Umbilical cord (tissue), 2 donors: ENCODE results near the gene APOO. TPM values are rescaled to one million over a fixed set of nuclear protein-coding genes. Genes with fewer than 3 reads are reported as not detected.

Experiments
- DNase-seq: peaks from one replicate; pipeline ENCODE4 v3.0.0-alpha.2; 2015; ENCODE audit warnings: low spot score
- total RNA-seq: library from RNA; depleted of rRNA; stranded (reverse); fragments of >200 nt; gene quantifications from one replicate; pipeline ENCODE4 v1.2.3, GENCODE V29; 2014; ENCODE audit warnings: low replicate concordance; ENCODE audit not compliant: insufficient read depth

Gene APOO
- total RNA-seq, 1 donor from 2014 or later: 7.5 TPM

DNA sequence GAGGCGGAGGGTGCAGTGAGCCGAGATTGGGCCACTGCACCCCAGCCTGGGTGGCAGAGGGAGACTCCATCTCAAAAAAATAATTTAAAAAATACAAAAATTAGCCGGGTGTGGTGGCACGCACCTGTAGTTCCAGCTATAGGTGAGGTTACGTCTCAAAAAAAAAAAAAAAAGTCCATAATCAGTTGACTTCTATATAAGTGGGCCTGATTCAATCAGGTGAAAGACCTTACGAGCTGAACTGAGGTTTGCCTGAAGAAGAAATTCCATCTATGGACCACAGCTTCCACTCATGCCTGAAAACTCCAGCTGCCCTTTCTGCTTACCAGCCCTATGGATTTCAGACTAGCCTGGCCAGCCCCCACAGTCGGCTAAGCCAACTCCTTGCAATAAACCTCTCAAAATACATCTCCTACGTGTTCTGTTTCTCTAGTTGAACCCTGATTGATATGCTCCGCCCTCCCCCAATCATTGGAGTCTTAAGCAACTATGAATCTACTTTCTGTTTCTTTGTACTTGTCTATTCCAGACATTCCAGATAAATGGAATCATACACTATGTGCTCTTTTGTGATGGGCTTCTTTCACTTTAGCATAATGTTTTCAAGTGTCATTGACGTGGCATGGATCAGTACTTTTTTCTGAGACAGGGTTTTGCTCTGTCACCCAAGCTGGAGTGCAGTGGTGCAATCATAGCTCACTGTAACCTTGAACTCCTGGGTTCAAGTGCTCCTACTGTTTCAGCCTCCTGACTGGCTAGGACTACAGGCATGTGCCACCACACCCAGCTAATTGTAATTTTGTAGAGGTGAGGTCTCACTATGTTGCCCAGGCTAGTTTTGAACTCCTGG is 88.1 kb downstream of the APOO start:
- DNase-seq: no peak

DNA sequence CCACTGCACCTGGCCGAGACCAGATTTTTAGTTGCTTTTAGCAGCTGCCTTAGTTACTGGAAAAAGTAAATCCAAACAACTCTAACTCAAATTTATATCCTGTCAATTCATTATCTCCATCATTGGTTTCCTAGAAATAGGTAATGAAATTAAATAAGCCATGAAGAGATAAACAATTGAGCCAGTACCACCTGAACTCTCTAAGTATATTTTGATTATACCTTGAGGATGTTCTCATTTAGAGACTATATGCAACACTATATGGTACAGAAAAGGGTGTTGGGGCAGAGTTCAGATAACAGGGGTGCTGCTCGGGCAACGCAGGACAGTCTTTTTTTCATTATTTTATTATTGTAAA is 89.8 kb downstream of the APOO start:
- DNase-seq: no peak

DNA sequence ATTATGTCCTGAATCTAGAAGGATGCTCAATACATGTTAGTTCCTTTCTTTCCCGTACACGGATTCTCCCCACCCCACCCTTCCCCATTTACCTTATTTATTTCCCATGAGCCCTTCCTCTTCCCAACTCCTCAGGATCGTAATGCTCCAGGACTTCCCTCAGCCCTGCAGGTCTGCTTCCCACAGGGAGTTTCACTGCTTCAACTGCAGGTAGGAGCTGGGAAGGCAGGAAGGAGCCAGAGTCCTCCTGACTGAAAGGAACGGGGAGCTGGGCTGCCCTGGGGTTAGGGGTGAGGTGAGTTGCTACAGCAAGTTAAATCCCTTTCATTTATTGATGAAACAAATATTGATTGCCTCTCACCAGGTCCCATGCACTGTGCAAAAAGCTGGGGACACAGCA is 91.6 kb downstream of the APOO start:
- no peak for DNase-seq

DNA sequence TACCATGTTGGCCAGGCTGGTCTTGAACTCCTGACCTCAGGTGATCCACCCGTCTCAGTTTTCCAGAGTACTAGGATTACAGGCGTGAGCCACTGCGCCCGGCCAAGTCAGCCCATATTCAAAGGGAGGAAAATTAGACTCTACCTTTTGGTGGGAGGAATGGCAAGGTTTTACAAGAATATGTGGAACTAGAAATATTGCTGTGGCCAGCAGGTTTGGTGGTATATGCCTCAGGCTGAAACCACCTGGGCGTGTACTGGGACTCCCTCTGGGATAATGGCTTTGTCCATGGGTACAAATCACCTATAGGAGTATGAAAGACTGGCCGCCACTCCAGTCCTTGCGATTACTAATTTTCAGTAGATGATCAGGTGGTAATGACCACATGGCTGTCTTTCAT is 92.4 kb downstream of the APOO start:
- no peak for DNase-seq

DNA sequence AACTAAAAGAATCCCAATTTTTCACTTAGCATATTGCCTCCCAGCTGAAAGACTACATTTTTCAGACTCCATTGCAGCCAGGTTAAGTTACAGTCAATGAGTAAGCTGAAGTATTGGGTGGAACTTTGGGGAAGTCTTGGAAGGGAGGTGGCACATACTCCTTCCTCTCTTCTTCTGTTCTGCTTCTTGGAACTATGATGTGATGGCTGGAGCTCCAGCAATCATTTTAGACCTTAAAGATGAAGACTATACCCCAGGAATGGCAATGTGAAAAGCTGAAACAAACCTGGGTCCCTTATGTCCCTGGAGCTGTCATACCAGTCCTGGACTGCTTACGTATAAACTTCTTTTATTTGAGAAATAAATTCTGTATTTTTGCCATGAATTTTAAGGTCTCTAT is 93.9 kb downstream of the APOO start:
- DNase-seq: no peak

DNA sequence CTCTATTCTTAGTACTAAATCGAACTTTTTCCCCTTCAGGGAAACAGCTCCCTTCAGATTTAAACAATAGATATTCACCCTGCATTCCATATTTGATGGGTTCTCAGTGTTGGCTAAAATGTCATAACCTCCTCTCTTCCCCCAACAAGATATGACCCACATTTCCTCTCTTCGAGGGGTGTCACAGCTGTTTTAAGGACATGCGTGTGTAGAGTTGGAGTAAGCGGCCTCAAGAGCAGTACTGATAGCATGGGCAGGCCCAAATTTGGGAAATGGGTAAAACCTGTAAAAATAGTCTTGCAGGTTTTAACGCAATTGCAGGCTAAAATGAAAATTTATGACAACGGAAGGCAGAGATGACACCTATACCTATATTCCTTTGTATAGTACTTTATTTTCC is 96.1 kb downstream of the APOO start:
- DNase-seq: no peak

DNA sequence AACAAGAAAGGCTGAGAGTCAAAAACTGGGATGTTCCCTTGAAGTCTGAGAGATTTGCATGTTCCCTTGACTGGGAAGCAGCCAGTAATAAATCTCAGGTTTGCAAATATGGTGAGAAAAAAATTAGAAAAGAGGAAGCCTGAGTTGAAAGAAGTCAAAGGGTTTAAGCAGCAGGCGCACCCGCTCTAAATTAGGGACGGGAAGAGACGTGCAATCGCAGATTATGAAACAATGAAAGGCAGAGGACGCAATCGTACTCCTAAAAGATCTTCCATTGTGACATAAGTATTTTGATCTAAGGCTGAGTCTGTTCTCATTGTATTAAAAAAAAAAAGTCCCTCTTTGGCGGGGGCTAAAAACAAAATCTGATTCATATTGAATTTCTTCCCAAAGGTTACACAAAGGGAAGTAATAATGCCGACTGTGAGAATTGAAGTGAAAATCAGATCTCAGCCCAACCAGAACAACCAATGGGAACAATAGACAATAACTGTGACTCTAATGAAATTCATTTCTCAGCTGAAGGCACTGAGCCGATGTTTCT is 96.6 kb downstream of the APOO start:
- no peak for DNase-seq

DNA sequence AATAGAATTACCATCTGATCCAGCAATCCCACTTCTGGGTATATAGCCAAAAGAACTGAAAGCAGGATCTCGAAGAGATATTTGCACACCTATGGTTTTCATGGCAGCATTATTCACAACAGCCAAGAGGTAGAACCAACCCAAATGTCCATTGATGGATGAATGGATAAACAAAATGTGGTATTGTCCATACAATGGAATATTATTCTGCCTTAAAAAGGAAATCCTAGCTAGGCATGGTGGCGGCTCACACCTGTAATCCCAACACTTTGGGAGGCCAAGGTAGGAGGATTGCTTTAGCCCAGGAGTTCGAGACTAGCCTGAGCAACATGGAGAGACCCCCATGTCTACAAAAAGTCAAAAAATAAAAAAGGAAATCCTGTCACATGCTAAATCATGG is 97.5 kb downstream of the APOO start:
- no peak for DNase-seq

DNA sequence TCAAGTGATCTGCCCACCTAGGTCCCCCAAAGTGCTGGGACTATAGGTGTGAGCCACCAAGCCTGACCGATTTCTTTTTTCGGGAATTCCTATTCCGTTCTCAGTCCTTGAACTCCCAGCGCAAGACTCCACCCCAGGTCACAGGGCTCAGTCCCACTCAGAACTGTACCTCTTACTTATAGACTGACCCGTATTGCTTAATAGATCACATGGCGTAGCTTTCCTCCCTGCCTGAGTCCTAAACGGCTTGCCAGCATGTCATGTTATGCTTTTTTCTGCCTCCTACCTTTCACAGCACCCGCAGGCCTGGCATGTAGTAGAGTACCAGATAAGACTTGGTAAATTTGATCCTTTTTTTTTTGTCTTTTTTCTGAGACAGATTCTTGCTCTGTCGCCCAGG is 102.3 kb downstream of the APOO start:
- no peak for DNase-seq

DNA sequence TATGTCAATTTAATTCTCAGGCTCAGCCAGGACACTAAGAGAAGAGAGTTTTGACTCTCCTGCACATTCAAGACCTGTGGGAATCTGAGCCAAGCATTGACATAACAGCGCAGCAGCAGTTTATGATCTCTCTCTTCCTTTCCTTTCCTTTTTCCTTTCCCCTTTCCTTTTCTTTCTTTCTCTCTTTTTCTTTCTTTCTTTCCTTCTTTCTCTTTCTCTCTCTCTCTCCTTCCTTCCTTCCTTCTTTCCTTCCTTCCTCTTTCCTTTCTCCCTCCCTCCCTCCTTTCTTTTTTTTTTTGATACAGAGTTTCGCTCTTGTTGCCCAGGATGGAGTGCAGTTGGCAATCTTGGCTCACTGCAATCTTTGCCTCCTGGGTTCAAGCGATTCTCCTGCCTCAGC is 103.2 kb downstream of the APOO start:
- no peak for DNase-seq

DNA sequence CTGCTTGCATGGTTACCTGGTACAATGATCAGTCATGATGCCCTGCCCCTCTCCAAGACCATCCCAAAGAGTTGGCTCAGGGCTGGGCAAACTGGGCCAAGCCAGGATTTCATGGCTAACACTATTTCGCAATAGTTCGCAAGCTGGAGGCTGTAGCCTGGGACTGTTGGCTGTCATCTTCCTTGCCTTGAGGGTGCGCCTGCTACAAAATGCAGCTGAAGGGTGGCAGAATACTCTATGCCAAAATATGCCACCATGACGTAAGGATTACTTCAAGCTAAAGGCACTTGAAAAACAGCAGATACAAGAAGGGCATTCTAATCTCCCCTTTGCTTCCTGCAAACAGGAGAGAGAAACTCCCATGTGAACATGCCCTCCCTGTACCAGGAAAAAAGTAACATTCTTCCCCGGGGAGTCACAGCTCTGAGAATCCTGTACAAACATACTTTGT is 103.8 kb downstream of the APOO start:
- DNase-seq: no peak

DNA sequence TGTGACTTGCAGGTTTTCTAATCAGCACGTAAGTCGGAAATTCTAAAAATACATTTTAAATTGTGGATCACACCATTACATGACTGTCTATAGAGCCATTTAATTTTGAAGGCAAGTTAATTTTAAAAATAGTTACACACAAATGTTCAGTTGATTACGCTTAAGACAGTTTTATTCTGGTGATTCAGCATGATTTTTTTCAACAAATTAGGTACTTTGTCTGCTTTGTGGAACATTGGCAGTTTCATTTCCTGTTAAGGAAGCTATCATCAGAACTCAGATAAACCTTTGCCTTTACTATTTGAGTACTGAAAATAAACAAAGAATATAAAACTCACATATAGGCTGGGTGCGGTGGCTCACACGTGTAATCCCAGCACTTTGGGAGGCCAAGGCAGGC is 105.3 kb downstream of the APOO start:
- DNase-seq: no peak

DNA sequence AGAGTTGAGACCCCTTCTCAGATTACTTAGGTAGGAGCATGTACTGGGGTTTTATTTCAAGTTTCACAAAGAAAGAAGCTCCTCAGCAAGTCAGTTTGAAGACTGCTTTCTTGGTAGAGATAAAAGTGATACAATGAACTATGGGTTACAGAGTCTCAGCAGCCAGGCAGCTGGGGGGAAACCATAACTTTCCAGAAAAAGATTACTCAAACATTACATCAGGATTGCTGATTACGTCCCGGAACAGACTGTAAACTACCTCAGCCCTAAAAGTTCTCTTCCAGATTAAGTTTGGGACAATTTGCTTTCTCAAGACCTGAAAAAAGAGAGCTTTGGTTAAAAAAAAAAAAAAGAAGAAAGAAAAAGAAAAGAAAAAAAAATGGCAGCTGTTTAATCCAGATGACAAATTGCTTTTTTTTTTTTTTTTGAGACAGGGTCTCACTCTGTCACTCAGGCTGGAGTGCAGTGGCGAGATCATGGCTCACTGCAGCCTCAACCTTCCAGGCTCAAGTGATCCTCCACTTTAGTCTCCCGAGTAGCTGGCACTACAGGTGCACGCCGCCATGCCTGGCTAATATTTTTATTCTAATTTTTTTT is 108.2 kb downstream of the APOO start:
- no peak for DNase-seq

DNA sequence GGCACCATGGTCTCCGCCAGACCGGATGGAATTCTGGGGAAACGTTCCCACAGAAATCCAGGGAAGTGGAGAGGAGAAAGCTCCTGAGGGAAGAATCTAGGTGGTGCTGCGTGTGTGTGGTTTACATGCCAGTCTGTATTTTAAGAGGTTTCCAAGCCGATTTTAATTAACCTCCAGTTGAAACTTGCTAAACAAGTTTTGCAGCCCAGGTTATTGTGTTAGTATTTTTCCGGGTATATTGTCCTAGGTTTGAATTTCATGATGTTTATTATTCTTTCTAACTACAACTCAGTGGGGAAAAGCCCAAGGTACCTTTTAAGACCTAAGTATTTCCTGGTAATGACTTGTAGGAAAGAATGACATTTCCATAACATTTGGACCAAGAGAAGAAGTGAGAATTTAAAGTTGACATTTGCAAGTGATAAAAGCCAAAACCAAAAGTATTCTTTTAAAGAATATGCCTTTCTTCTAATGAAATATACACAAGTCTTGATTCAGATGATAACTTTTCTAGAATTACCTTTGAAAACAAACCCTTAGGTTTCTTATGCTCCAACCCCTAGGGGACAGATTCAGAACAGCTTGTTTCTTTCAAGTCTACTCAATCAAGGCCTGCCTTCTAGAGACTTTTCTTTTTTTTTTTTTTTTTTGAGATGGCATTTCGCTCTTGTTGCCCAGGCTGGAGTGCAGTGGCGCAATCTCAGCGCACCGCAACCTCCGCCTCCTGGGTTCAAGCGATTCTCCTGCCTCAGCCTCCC is 110.2 kb downstream of the APOO start:
- DNase-seq: no peak

DNA sequence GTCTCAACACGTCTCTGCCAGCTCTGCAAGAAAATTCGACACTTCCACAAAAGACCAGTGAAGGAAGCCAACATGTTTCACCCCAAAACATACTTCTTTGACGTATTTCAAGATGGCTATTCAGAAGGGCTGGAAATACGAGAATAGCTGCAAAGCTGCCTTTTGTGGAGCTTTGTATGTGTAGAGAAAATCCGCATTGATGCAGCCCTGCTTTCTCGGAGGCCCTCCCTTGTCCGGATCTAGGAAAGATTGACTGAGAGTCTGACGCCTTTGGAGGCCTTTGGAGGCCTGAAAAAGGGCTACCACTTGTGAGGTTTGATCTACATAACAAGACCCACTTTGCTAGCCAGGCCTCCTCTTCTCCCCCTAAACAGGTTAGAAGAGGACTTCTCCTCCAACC is 112.5 kb downstream of the APOO start:
- no peak for DNase-seq

DNA sequence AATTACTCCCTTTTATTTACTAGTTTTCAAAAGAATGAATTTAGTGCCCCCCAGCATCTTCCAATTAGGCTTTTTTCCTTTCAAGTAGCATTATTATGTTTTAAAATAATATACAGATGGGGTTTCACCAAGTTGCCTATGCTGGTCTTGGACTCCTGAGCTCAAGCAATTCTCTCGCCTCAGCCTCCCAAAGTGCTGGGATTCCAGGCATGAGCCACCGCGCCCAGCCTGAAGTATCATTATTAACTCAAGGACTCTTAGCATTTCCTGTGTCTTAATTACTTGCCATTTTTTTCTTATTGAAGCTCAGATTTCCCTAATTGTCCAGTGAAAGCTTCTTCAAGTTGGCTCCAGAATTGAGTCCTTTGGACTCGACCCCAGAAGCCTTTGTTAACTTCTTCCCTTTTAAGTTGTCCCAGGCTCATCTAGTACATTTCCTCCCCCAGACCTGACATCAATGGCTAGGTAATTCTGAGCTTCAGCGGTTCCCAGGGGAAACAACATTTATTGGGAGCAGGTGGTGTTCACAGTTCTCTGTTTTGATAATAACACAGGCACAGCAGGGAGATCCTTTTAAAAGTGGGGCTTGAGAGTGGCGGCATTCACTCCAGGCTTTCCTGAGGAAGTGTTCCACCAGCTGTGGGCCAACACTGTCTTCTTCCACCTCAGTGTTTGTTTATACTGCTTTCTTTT is 114.7 kb downstream of the APOO start:
- DNase-seq: no peak

DNA sequence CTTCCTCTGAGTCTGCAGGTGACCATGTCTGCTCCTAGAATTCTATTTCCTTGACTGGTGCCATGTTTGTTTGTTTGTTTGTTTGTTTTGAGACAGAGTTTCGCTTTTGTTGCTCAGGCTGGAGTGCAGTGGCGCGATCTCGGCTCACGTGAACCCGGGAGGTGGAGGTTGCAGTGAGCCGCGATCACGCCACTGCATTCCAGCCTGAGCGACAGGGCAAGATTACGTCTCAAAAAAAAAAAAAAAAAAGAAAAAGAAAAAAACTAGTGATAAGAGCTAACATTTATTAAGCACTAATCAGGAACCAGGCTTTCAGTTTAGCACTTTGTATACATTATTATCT is 117.6 kb downstream of the APOO start:
- no peak for DNase-seq

DNA sequence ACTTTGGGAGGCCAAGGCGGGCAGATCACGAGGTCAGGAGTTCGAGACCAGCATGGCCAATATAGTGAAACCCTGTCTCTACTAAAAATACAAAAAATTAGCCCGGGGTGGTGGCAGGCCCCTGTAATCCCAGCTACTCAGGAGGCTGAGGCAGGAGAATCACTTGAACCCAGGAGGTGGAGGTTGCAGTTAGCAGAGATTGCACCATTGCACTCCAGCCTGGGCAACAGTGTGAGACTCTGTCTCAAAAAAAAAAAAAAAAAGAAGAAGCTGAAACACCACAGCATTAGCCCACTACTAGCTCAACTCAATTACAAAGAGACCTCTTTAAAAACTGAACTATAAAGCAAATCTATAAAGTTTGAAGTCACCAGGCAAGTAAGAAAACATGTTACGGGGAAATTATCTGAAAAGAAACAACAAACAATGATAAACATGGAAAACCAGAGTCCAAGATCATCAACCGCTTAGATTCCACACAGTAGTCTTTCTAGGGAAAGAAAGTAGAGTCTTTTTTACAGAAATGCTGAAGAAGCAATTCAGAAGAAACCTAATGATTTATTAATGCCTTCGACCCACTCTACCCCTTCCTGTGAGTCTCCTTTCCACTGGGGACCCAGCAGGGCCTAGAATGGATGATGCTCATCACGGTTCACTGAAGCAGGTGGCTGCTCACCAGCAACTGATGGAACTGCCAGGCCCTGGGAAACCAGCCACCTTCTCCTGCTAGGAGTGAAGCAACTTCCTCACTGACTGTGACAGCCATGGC is 118.2 kb downstream of the APOO start:
- no peak for DNase-seq

DNA sequence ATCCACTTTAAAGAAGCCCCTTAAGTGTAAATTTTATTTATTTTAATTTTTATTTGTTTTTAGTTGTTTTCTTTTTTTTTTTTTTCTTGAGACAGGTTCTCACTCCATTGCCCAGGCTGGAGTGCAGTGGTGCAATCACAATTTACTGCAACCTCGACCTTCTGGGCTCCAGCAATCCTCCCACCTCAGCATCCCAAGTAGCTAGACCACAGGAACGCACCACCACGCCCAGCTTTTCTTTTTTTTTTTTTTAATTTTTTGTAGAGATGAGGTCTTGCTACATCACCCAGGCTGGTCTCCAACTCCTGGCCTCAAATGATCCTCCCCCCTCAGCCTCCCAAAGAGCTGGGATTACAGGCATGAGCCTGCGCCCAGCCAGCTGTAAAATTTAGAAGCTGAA is 118.8 kb downstream of the APOO start:
- no peak for DNase-seq

DNA sequence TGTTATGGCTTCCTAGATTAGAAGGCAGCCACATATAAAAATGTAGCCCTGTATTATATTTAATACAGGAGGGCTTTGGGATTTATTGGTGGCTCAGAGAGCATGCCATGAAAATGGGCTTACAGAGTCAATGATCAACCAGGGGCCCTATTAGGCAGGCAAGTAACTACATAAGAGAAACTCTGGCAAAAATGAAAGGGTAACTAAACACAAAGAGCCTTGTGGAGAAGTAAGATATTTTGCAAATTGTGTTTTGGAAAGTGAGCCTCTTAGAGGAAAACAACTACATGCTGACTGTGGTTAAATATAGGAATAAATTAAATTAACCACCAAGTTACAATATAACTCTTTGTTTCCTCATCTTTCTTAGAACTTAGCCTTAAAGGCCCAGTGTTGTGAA is 119.2 kb downstream of the APOO start:
- DNase-seq: no peak

DNA sequence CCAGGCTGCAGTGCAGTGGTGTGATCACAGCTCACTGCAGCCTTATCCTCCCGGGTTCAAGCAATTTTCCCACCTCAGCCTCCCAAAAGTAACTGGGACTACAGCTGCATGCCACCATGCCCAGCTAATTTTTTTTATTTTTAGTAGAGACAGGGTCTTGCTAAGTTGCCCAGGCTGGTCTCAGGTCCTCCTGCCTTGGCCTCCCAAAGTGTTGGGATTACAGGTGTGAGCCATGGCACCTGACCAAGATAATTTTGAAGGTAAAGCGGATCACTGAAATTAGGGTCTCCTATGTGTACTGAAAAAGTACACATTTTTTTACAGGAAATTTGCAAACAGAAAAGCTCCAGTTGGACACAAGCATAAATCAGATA is 120.0 kb downstream of the APOO start:
- DNase-seq: no peak
